H9 (cell line): Measurements from ENCODE around the gene SMAD7. TPM values are rescaled to one million over a fixed set of nuclear protein-coding genes. Genes with fewer than 3 reads are reported as not detected.
A peak's percentile ranks its signal among the peaks of the same experiment; 100 is the strongest.

Experiments used
- DNase-seq: peaks from one replicate; pipeline ENCODE4 v3.0.0-alpha.2; 2017
- H2AFZ ChIP-seq: one replicate; pipeline ENCODE4 v1.6.1; 2013; ENCODE audit warnings: mild to moderate bottlenecking, low read length, control low read depth, moderate library complexity
- H2AK5ac ChIP-seq: 2 replicates; pipeline ENCODE4 v1.6.1; 2013; ENCODE audit warnings: low read length, control low read depth, mixed read lengths; ENCODE audit not compliant: insufficient read length
- H2BK120ac ChIP-seq: one replicate; pipeline ENCODE4 v1.6.1; 2013; ENCODE audit warnings: low read depth, mild to moderate bottlenecking, low read length, control low read depth, inconsistent platforms; ENCODE audit not compliant: poor library complexity, severe bottlenecking
- H2BK12ac ChIP-seq: 2 replicates; pipeline ENCODE4 v1.6.1; 2013; ENCODE audit warnings: low read length, control low read depth, mixed read lengths, low read depth; ENCODE audit not compliant: insufficient read length
- H2BK15ac ChIP-seq: 2 replicates; pipeline ENCODE4 v1.6.1; 2013; ENCODE audit warnings: low read depth, low read length, control low read depth
- H2BK20ac ChIP-seq: one replicate; pipeline ENCODE4 v1.6.1; 2013; ENCODE audit warnings: low read depth, mild to moderate bottlenecking, low read length, control low read depth, inconsistent platforms; ENCODE audit not compliant: poor library complexity, severe bottlenecking
- H2BK5ac ChIP-seq: 2 replicates; pipeline ENCODE4 v1.6.1; 2013; ENCODE audit warnings: low read length, control low read depth, mixed read lengths; ENCODE audit not compliant: insufficient read length
- H3K14ac ChIP-seq: 2 replicates; pipeline ENCODE4 v1.6.1; 2013; ENCODE audit warnings: low read length, control low read depth; ENCODE audit not compliant: insufficient read depth
- H3K18ac ChIP-seq: 2 replicates; pipeline ENCODE4 v1.6.1; 2013; ENCODE audit warnings: low read depth, mild to moderate bottlenecking, mixed read lengths, low read length, control low read depth; ENCODE audit not compliant: insufficient read length
- H3K23ac ChIP-seq: 2 replicates; pipeline ENCODE4 v1.6.1; 2013; ENCODE audit warnings: low read length, control low read depth, mixed read lengths, low read depth; ENCODE audit not compliant: insufficient read length
- H3K23me2 ChIP-seq: 2 replicates; pipeline ENCODE4 v1.6.1; 2013; ENCODE audit warnings: low read depth, mild to moderate bottlenecking, mixed read lengths, low read length, control low read depth; ENCODE audit not compliant: insufficient read length, poor library complexity, severe bottlenecking
- H3K27ac ChIP-seq: 2 replicates; pipeline ENCODE4 v1.5.1; 2013; ENCODE audit warnings: low read length, control low read depth, mixed read lengths, low read depth; ENCODE audit not compliant: insufficient read length
- H3K27me3 ChIP-seq: 2 replicates; pipeline ENCODE4 v1.6.1; 2013; ENCODE audit warnings: low read length, control low read depth, inconsistent platforms; ENCODE audit not compliant: insufficient read depth
- H3K4ac ChIP-seq: 2 replicates; pipeline ENCODE4 v1.6.1; 2013; ENCODE audit warnings: low read depth, mild to moderate bottlenecking, control low read depth, inconsistent platforms, low read length, moderate library complexity
- H3K4me1 ChIP-seq: 2 replicates; pipeline ENCODE4 v1.6.1; 2013; ENCODE audit warnings: low read length, control low read depth, inconsistent platforms; ENCODE audit not compliant: insufficient read depth
- H3K4me2 ChIP-seq: 2 replicates; pipeline ENCODE4 v1.6.1; 2013; ENCODE audit warnings: low read length, control low read depth, mixed read lengths; ENCODE audit not compliant: insufficient read length, insufficient read depth
- H3K56ac ChIP-seq: 2 replicates; pipeline ENCODE4 v1.6.1; 2013; ENCODE audit warnings: low read depth, mild to moderate bottlenecking, mixed read lengths, low read length, control low read depth; ENCODE audit not compliant: insufficient read length
- H3K79me1 ChIP-seq: 2 replicates; pipeline ENCODE4 v1.6.1; 2013; ENCODE audit warnings: low read depth, mild to moderate bottlenecking, moderate library complexity, low read length, control low read depth, inconsistent platforms; ENCODE audit not compliant: insufficient read depth, poor library complexity, severe bottlenecking
- H3K79me2 ChIP-seq: 2 replicates; pipeline ENCODE4 v1.6.1; 2013; ENCODE audit warnings: low read length, control low read depth, inconsistent platforms; ENCODE audit not compliant: insufficient read depth
- H3K9ac ChIP-seq: 2 replicates; pipeline ENCODE4 v1.6.1; 2013; ENCODE audit warnings: low read length, control low read depth, mixed read lengths; ENCODE audit not compliant: insufficient read length; ENCODE audit errors: extremely low read depth
- H3K9me3 ChIP-seq: one replicate; pipeline ENCODE4 v1.6.1; 2013; ENCODE audit warnings: low read depth, low read length, inconsistent platforms; ENCODE audit not compliant: control insufficient read depth
- H3T11ph ChIP-seq: one replicate; pipeline ENCODE4 v1.6.1; 2013; ENCODE audit warnings: mild to moderate bottlenecking, low read length, control low read depth, inconsistent platforms
- H4K20me1 ChIP-seq: one replicate; pipeline ENCODE4 v1.6.1; 2013; ENCODE audit not compliant: control insufficient read depth, insufficient read length, insufficient read depth
- H4K5ac ChIP-seq: 2 replicates; pipeline ENCODE4 v1.6.1; 2013; ENCODE audit warnings: low read depth, mild to moderate bottlenecking, mixed read lengths, low read length, control low read depth; ENCODE audit not compliant: insufficient read length
- H4K8ac ChIP-seq: replicated peaks from 2 replicates; pipeline ENCODE4 v1.6.1; 2013; ENCODE audit warnings: low read length, control low read depth, mixed read lengths, low read depth; ENCODE audit not compliant: insufficient read length
- H4K91ac ChIP-seq: 2 replicates; pipeline ENCODE4 v1.6.1; 2013; ENCODE audit warnings: low read depth, mild to moderate bottlenecking, moderate library complexity, mixed read lengths, low read length, control low read depth; ENCODE audit not compliant: insufficient read length
- H3K27ac Mint-ChIP-seq, 3 experiments: 2 replicates in 2 of 3; 3 replicates in 1 of 3; pipeline ENCODE4 v1.8.0; 2020 to 2021; ENCODE audit warnings: mixed read lengths in 3 of 3, mild to moderate bottlenecking in 1 of 3, moderate library complexity in 1 of 3
- H3K27me3 Mint-ChIP-seq: 2 replicates; pipeline ENCODE4 v1.8.0; 2021; ENCODE audit warnings: low read depth, mild to moderate bottlenecking, moderate library complexity, mixed read lengths
- H3K36me3 Mint-ChIP-seq, 3 experiments: 2 replicates in 2 of 3; 3 replicates in 1 of 3; pipeline ENCODE4 v1.8.0; 2020 to 2021; ENCODE audit warnings: low read depth in 3 of 3, mixed read lengths in 3 of 3; ENCODE audit not compliant: insufficient read depth in 1 of 3
- H3K4me1 Mint-ChIP-seq, 2 experiments: 2 replicates each; pipeline ENCODE4 v1.8.0; 2020; ENCODE audit warnings: mixed read lengths in 2 of 2
- H3K4me3 Mint-ChIP-seq, 2 experiments: 2 replicates in 1 of 2; 3 replicates in 1 of 2; pipeline ENCODE4 v1.8.0; 2020 to 2021; ENCODE audit warnings: mild to moderate bottlenecking in 2 of 2, mixed read lengths in 2 of 2, moderate library complexity in 1 of 2
- H3K9me3 Mint-ChIP-seq, 2 experiments: 2 replicates in 1 of 2; 3 replicates in 1 of 2; pipeline ENCODE4 v1.8.0; 2020; ENCODE audit warnings: mild to moderate bottlenecking in 2 of 2, mixed read lengths in 2 of 2, moderate library complexity in 1 of 2
- CTCF ChIP-seq: fragments of 200-600 bp; sonication (generic); conservative IDR thresholded peaks from 3 replicates; pipeline ENCODE4 v1.8.0; 2021; ENCODE audit warnings: antibody characterized with exemption, mild to moderate bottlenecking
- WGBS: extraction: QIAGEN DNeasy Blood & Tissue Kit; methylation state at CpG from one replicate; pipeline ENCODE4 v1.1.7; 2013; ENCODE audit warnings: missing lambda C conversion rate, low lambda C conversion rate, mixed read lengths; ENCODE audit not compliant: insufficient read length; ENCODE audit errors: extremely low coverage; 5-methylcytosine and 5-hydroxymethylcytosine counted together
- total RNA-seq: library from RNA; stranded (reverse); gene quantifications from 2 replicates; pipeline ENCODE4 v1.2.1, GENCODE V29; 2021

Gene SMAD7
- total RNA-seq, 1 experiment from 2014 or later = 27.7 TPM

GRCh38 chr18:48935433-48935774 lies 15.4 kb downstream of the SMAD7 start:
- no peak overlapping the region for H4K91ac ChIP-seq
- no peak overlapping the region for H2BK5ac ChIP-seq
- no peak overlapping the region for H3K56ac ChIP-seq
- H3K4me2 ChIP-seq = no peak overlapping the region
- no peak overlapping the region for H3K18ac ChIP-seq
- H3K9ac ChIP-seq = no peak overlapping the region
- H3K27ac ChIP-seq = no peak overlapping the region
- no CpG with 5 or more reads among the region's 9 CpGs for WGBS
- H3T11ph ChIP-seq = no peak overlapping the region
- Mint-ChIP-seq H3K4me3 (peak overlapping the region in 1 of 2 experiments; percentile 15; a peak in 1 of 5 replicates), H3K36me3 (peaks cover 8 to 48% (median 10%) of the 10 kb centered on the region in 3 experiments), H3K27ac (peak overlapping the region in 2 of 3 experiments; percentile 59 to 85; a peak in 5 of 7 replicates), H3K9me3 (no peaks in the 10 kb centered on the region), H3K27me3 (no peaks in the 10 kb centered on the region), H3K4me1 (peaks cover 86 to 91% of the 10 kb centered on the region in 2 experiments)
- peak; percentile 42 for DNase-seq
- no peak overlapping the region for H4K5ac ChIP-seq
- no peak overlapping the region for H2BK120ac ChIP-seq
- peaks cover 90% of the 10 kb centered on the region; the same call in 1 of the 2 replicates for H3K79me2 ChIP-seq
- H4K8ac ChIP-seq = no peak overlapping the region
- H4K20me1 ChIP-seq = no peaks in the 10 kb centered on the region
- H2AFZ ChIP-seq = no peak overlapping the region
- H2BK12ac ChIP-seq = no peak overlapping the region
- no peak overlapping the region for H3K23ac ChIP-seq
- H3K4ac ChIP-seq = no peak overlapping the region
- peaks cover 13% of the 10 kb centered on the region; the same call in 1 of the 2 replicates for H3K4me1 ChIP-seq
- H3K79me1 ChIP-seq = no peaks in the 10 kb centered on the region
- no peak overlapping the region for H2AK5ac ChIP-seq
- H3K27me3 ChIP-seq = no peaks in the 10 kb centered on the region
- TF ChIP-seq CTCF = no peak
- H3K9me3 ChIP-seq = no peaks in the 10 kb centered on the region
- peak overlapping the region; percentile 48 for H3K14ac ChIP-seq
- no peaks in the 10 kb centered on the region for H3K23me2 ChIP-seq
- no peak overlapping the region for H2BK20ac ChIP-seq
- no peak overlapping the region for H2BK15ac ChIP-seq
